ENCODE results near the gene RNFT2.

Gene RNFT2

DNA sequence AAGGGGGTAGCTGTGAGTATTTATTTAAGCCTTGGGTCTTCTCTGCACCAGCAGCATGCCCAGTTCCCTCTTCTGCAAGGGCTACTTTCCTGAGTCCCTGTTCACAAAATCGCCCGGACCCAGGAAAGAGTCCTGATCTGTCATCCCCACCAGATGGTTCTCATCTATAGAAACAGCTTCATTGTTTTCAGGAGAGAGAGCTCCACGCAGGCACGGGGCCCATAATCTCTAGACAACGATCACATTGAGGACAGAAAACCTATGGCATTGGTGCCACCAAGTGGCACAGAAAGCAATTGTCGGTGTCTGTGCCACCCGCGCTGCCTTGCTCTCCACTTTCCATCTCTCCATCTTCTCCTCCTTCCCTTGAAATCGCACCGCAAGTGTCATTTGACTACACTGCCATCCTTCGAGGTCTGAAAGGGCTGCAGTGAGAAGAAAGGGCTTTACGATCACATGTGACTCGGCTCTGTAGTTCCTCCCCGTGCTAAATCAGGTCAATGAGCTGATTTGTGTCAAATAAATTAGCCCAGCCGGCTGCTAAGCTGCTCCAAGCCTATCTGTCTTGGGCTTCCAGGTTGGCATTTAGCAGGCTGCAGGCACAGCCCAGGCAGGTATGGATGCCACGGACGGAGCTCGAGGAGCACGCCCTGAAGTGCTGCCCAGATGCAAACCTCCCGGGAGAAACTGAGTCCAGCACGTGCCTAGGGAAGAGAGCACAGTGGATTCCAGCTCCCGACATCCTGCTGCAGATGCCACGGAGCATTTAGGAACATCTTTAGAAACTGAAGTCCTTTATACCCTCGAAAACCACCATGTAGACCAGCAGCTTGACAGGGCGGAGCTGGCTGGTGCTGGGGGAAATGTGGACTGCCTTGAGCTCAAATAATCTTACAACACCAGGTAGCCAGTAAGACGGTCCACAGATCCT, 29.0 kb upstream of the RNFT2 start:
- no peak overlapping the region for H3K4me3 ChIP-seq
- H3K27ac ChIP-seq, result no peak overlapping the region

DNA sequence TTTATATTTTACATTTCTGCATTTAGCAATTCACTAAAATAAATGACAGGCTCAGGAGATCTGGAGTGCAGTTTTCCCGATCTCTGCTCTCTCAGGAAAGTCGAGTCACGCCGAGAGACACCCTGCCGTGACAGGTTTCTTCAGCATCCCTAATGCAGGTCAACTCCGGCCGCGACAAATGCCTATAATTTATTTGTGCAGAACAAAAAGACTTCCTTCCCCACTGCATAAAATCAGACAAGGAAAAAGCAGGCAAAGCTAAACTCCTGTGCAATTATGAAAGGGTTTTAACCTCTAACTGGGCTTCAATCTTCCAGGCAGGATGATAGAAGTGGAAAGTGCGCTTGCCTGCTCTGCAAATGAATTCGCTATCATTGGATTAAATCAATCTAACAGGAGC, 28.3 kb upstream of the RNFT2 start:
- Histone ChIP-seq H3K4me3 (no peak overlapping the region), H3K27ac (no peak overlapping the region)

GRCh38 chr12:116710370-116711150, 27.6 kb upstream of the RNFT2 start:
- Histone ChIP-seq H3K27ac (no peak overlapping the region), H3K4me3 (no peak overlapping the region)

- Histone ChIP-seq H3K27ac (no peak overlapping the region), H3K4me3 (no peak overlapping the region)
These were observed 25.4 kb upstream of the RNFT2 start for GRCh38 chr12:116712458-116713303.

- Histone ChIP-seq H3K27ac (peak overlapping the region in 1 of 21 experiments; percentile 20), H3K4me3 (no peak overlapping the region)
These were observed 24.6 kb upstream of the RNFT2 start for GRCh38 chr12:116713527-116713926.

GRCh38 chr12:116714175-116714574, 23.9 kb upstream of the RNFT2 start:
- H3K4me3 ChIP-seq, result no peak overlapping the region
- peak overlapping the region in 1 of 21 experiments; percentile 20 for H3K27ac ChIP-seq

GRCh38 chr12:116717466-116718437, 20.4 kb upstream of the RNFT2 start:
- H3K4me3 ChIP-seq, result no peak overlapping the region
- H3K27ac ChIP-seq, result peak overlapping the region in 3 of 21 experiments; percentile 14 to 34 (median 26)

DNA sequence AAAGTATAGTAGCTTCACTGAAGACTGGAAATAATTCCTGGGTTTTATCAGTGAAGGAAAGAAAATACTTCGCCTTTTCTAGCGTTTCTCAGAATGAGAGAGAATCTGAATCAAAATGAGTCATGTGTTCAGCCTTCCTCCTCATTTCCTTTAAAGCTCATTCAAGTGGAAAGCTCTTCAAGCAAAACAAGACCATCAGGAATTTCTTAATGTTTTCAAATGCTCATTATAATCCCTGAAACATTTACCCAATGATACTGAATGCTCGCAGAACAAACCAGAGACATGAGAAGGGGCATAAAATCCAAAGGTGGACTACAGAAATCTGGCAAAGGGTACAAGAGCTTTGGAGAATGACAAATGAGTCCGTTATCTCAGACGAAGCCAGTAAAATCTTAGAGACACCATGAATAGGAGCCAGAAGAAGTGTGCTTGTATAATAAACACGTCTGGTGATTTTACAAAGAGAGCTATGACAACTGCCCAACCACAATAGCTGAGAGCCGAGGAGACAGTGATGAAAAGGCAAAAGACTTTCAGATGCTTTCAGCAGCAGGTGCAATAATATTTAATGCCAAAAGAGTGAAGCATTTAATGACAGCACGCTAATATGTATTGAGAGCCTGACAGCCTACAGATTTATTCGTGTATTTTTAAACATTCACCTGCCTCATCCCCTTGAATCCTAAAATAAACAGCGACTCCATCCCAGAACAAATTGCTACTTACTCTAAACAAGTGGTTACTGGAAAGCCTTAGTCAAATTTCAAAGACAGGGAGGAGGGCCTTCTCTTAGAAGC, 19.3 kb upstream of the RNFT2 start:
- Histone ChIP-seq H3K4me3 (no peak overlapping the region), H3K27ac (peak overlapping the region in 3 of 21 experiments; percentile 26 to 43 (median 27))

- Histone ChIP-seq H3K27ac (peak overlapping the region in 1 of 21 experiments; percentile 43), H3K4me3 (no peak overlapping the region)
These were observed 18.2 kb upstream of the RNFT2 start for GRCh38 chr12:116719731-116720528.

DNA sequence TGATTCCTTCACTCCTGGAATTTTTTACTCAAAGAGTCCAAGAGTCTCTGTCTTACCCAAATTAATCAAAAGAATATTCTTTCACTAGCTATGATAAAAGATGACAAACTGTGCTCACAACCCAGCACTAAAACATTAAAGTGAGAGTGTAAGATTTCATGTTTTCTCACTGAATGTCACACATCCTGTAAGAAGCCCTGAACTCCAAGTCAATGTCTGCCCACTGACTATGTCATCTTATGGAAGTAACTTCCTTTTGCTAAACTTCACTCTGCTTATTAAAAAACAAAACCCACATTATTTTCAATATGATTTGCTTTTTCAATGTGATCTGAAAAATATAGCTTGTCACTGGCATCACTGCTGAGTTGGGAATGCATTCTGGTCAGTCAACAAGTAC, 15.9 kb upstream of the RNFT2 start:
- H3K27ac ChIP-seq, result no peak overlapping the region
- H3K4me3 ChIP-seq, result no peak overlapping the region

DNA sequence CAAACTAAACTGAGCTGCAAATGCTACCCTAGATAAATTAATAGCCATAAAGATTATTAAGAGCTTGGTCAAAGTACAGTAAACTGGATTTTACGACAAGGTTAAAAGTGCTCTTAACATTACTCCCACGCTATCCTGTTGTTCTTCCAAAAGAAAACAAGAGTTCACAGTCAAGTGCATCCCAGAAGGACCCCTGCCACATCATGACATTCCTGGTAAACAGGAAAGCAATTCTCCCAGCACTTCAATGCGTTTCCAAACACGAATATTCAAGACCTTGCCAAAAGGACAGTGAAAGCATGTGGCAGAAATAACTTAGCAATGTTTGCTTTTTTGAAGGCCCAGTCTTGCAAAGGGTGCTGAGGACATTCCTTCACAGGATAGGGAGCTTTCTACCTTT, 11.4 kb upstream of the RNFT2 start:
- H3K4me3 ChIP-seq, result no peak overlapping the region
- no peak overlapping the region for H3K27ac ChIP-seq

- Histone ChIP-seq H3K4me3 (no peak overlapping the region), H3K27ac (no peak overlapping the region)
These were observed 10.9 kb upstream of the RNFT2 start for GRCh38 chr12:116727261-116727660.

GRCh38 chr12:116727891-116728290, 10.2 kb upstream of the RNFT2 start:
- Histone ChIP-seq H3K4me3 (no peak overlapping the region), H3K27ac (no peak overlapping the region)

- no peak overlapping the region for H3K4me3 ChIP-seq
- no peak overlapping the region for H3K27ac ChIP-seq
These were observed 6.3 kb upstream of the RNFT2 start for GRCh38 chr12:116731801-116732200.

GRCh38 chr12:116734156-116734768, 3.9 kb upstream of the RNFT2 start:
- H3K4me3 ChIP-seq, result no peak overlapping the region
- H3K27ac ChIP-seq, result no peak overlapping the region

DNA sequence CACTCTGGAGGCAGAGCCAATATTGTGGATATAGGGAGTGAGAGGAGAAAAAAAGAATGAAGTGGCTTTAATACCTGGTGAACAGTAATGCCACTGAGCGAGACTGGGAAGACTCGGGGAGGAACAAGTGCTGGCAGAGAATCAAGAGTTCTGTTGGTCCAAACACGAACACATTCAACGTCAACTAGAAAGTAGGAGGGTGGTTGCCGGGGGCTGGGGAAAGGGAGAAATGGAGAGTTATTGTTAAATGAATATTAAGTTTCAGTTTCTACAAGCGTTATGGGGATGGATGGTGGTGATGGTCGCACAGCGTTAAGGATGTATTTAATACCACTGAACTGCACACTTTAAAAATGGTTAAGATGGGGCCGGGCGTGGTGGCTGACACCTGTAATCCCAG, 3.0 kb upstream of the RNFT2 start:
- Histone ChIP-seq H3K27ac (no peak overlapping the region), H3K4me3 (no peak overlapping the region)

Measured in skin epidermis (tissue), 12 donors.